ENCODE data around the gene ZNF384.

ZNF384 gene

GRCh38 chr12:6620137-6620884 lies 68.9 kb downstream of the ZNF384 start:
- DNase-seq (ENCODE audit: low spot score): peak; percentile 79

GRCh38 chr12:6618483-6619225 lies 70.5 kb downstream of the ZNF384 start:
- DNase-seq (ENCODE audit: low spot score): no peak

Data from kidney capillary endothelial cell (primary cell).